Liver (tissue), 9 donors: ENCODE results near the gene RNPEP. TPM values are rescaled to one million over a fixed set of nuclear protein-coding genes. Genes with fewer than 3 reads are reported as not detected.

Experiments used
- DNase-seq: peaks from one replicate; pipeline ENCODE4 v3.0.0-alpha.2; 2017; ENCODE audit warnings: low spot score
- H3K27ac ChIP-seq, 2 donors: one replicate each; pipeline ENCODE4 v1.7.0; 2013; ENCODE audit warnings: inconsistent platforms in 2 of 2, low read length in 2 of 2, control low read depth in 1 of 2, low read depth in 1 of 2, mild to moderate bottlenecking in 1 of 2
- H3K27me3 ChIP-seq, 4 donors: one replicate each; pipeline versions ENCODE4 v1.6.1 to v1.7.0; 2013; ENCODE audit warnings: low read length in 3 of 4, inconsistent platforms in 1 of 4, mild to moderate bottlenecking in 1 of 4, moderate library complexity in 1 of 4; ENCODE audit not compliant: control insufficient read depth in 4 of 4, insufficient read depth in 4 of 4
- H3K36me3 ChIP-seq, 4 donors: one replicate each; pipeline versions ENCODE4 v1.6.1 to v1.7.0; 2013; ENCODE audit warnings: low read length in 3 of 4, mild to moderate bottlenecking in 3 of 4, low read depth in 1 of 4, moderate library complexity in 1 of 4; ENCODE audit not compliant: control insufficient read depth in 4 of 4, insufficient read depth in 3 of 4
- H3K4me1 ChIP-seq, 4 donors: one replicate each; pipeline versions ENCODE4 v1.6.1 to v1.7.0; 2013; ENCODE audit warnings: low read length in 3 of 4, mild to moderate bottlenecking in 3 of 4, moderate library complexity in 1 of 4; ENCODE audit not compliant: control insufficient read depth in 4 of 4, insufficient read depth in 4 of 4
- H3K4me3 ChIP-seq, 3 donors: one replicate each; pipeline versions ENCODE4 v1.6.1 to v1.7.0; 2013; ENCODE audit warnings: low read length in 3 of 3, control low read depth in 1 of 3, low read depth in 1 of 3, mild to moderate bottlenecking in 1 of 3
- H3K9ac ChIP-seq, 2 donors: one replicate each; pipeline ENCODE4 v1.7.0; 2013; ENCODE audit warnings: low read length in 2 of 2, mild to moderate bottlenecking in 2 of 2, moderate library complexity in 2 of 2, control low read depth in 1 of 2, low read depth in 1 of 2
- H3K9me3 ChIP-seq, 4 donors: one replicate each; pipeline versions ENCODE4 v1.6.1 to v1.7.0; 2013; ENCODE audit warnings: low read length in 3 of 4; ENCODE audit not compliant: control insufficient read depth in 4 of 4
- ATF3 ChIP-seq: IDR thresholded peaks from 2 replicates; pipeline ENCODE4 v1.6.1; 2016; ENCODE audit warnings: antibody characterized with exemption
- CTCF ChIP-seq: fragments of 150-350 bp; IDR thresholded peaks from 2 replicates; pipeline ENCODE4 v1.5.1; 2017; ENCODE audit warnings: improper control_type of control experiment, low read depth, low read length; ENCODE audit not compliant: missing input control
- EGR1 ChIP-seq, 2 donors: IDR thresholded peaks; 2 replicates each; pipeline ENCODE4 v1.6.1; 2016 to 2018; ENCODE audit warnings: antibody characterized with exemption in 2 of 2, low read depth in 2 of 2
- FOXA2 ChIP-seq: IDR thresholded peaks from 2 replicates; pipeline ENCODE4 v1.6.1; 2016; ENCODE audit warnings: antibody characterized with exemption
- GABPA ChIP-seq, 2 donors: IDR thresholded peaks in 1 of 2; conservative IDR thresholded peaks in 1 of 2; 2 replicates each; pipeline ENCODE4 v1.6.1; 2016; ENCODE audit warnings: antibody characterized with exemption in 2 of 2, mild to moderate bottlenecking in 1 of 2, moderate library complexity in 1 of 2
- HNF4A ChIP-seq, 2 donors: conservative IDR thresholded peaks; 2 replicates each; pipeline ENCODE4 v1.6.1; 2016; ENCODE audit warnings: antibody characterized with exemption in 2 of 2, mild to moderate bottlenecking in 2 of 2
- HNF4G ChIP-seq: IDR thresholded peaks from 2 replicates; pipeline ENCODE4 v1.6.1; 2016; ENCODE audit warnings: antibody characterized with exemption
- JUND ChIP-seq, 2 donors: IDR thresholded peaks; 2 replicates each; pipeline ENCODE4 v1.6.1; 2016; ENCODE audit warnings: antibody characterized with exemption in 2 of 2
- NR2F2 ChIP-seq: IDR thresholded peaks from 2 replicates; pipeline ENCODE4 v1.6.1; 2016; ENCODE audit warnings: antibody characterized with exemption
- RAD21 ChIP-seq, 2 donors: IDR thresholded peaks; 2 replicates each; pipeline ENCODE4 v1.6.1; 2016; ENCODE audit warnings: antibody characterized with exemption in 2 of 2, mild to moderate bottlenecking in 2 of 2
- SP1 ChIP-seq: IDR thresholded peaks from 2 replicates; pipeline ENCODE4 v1.6.1; 2018; ENCODE audit warnings: antibody characterized with exemption, mild to moderate bottlenecking
- TAF1 ChIP-seq: conservative IDR thresholded peaks from 2 replicates; pipeline ENCODE4 v1.6.1; 2016; ENCODE audit warnings: antibody characterized with exemption, mild to moderate bottlenecking
- YY1 ChIP-seq: IDR thresholded peaks from 2 replicates; pipeline ENCODE4 v1.6.1; 2016; ENCODE audit warnings: antibody characterized with exemption, mild to moderate bottlenecking
- WGBS: extraction: QIAGEN DNeasy Blood & Tissue Kit; methylation state at CpG from one replicate; pipeline ENCODE4 v1.1.7; 2013; 5-methylcytosine and 5-hydroxymethylcytosine counted together
- polyA plus RNA-seq, 2 donors: library from polyadenylated mRNA; stranded (reverse) in 1 of 2; unstranded in 1 of 2; fragments of 200-250 nt in 1 of 2; fragments of >200 nt in 1 of 2; fragmentation: Nextera tagmentation in 1 of 2; extraction: Ambion mirVana in 1 of 2; gene quantifications; one replicate each; pipeline versions ENCODE4 v1.2.1 to v1.2.3, GENCODE V29; 2013 to 2015
- total RNA-seq, 2 donors: library from RNA; depleted of rRNA; stranded (reverse); fragments of >200 nt; gene quantifications; one replicate each; pipeline ENCODE4 v1.2.3, GENCODE V29; 2014
- TF ChIP-seq, protein P1 (sequence below): IDR thresholded peaks from 2 replicates; pipeline ENCODE4 v1.6.1; 2016; ENCODE audit warnings: antibody characterized with exemption
- TF ChIP-seq, protein P2 (sequence below): IDR thresholded peaks from 2 replicates; pipeline ENCODE4 v1.6.1; 2016; ENCODE audit warnings: antibody characterized with exemption
- TF ChIP-seq, protein P3 (sequence below): IDR thresholded peaks from 2 replicates; pipeline ENCODE4 v1.6.1; 2016; ENCODE audit warnings: antibody characterized with exemption, mild to moderate bottlenecking
- donor health status: healthy.
- donor health status: healthy.
- donor health status: healthy.
- donor health status: healthy.
- donor health status: healthy.

Gene RNPEP
- total and polyA plus RNA-seq, 4 donors = 16.3 to 26.5 (median 21.0) TPM

GRCh38 chr1:201984446-201984845 is 2.0 kb downstream of the RNPEP start:
- Histone ChIP-seq H3K4me3 (no peak overlapping the region), H3K4me1 (peaks cover 6 to 21% (median 13%) of the 10 kb centered on the region in 4 donors), H3K36me3 (peaks cover 0 to 10% (median 3%) of the 10 kb centered on the region in 4 donors), H3K9me3 (no peaks in the 10 kb centered on the region), H3K9ac (no peak overlapping the region), H3K27me3 (no peaks in the 10 kb centered on the region), H3K27ac (no peak overlapping the region)
- TF ChIP-seq FOXA2 (no peak), RAD21 (IDR thresholded peaks at IDR 0.05) (no peak), EGR1 (IDR thresholded peaks at IDR 0.05; ENCODE audit: low read depth in 2 of 2) (no peak), NR2F2 (no peak), HNF4G (no peak), ATF3 (no peak), TAF1 (no peak)
- TF ChIP-seq, protein P1, sequence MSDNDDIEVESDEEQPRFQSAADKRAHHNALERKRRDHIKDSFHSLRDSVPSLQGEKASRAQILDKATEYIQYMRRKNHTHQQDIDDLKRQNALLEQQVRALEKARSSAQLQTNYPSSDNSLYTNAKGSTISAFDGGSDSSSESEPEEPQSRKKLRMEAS = no peak
- DNase-seq = no peak
- over 99% methylated on average over 3 of the region's 3 CpGs for WGBS

DNA sequence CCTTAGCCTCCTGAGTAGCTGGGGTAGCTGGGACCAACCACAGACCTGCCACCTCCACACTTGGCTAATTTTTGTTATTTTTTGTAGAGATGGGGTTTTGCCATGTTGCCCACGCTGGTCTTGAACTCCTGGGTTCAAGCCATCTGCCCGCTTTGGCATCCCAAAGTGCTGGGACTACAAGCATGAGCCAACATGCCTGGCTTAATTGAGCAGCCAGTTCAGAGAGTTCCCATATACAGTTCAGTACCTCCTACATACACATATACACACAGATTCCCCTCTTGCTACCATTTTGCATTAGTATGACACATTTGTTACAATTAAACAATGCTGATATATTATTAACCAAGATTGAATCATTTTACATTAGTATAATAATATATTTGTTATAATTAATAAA is 2.9 kb downstream of the RNPEP start:
- Histone ChIP-seq H3K4me1 (peaks cover 6 to 21% (median 13%) of the 10 kb centered on the region in 4 donors), H3K9me3 (no peaks in the 10 kb centered on the region), H3K4me3 (no peak overlapping the region), H3K36me3 (peaks cover 0 to 16% (median 6%) of the 10 kb centered on the region in 4 donors), H3K9ac (no peak overlapping the region), H3K27me3 (no peaks in the 10 kb centered on the region), H3K27ac (no peak overlapping the region)
- TF ChIP-seq SP1 = no peak
- no peak for TF ChIP-seq CTCF
- no peak for TF ChIP-seq GABPA (IDR thresholded peaks at IDR 0.05 in 1 of 2, conservative IDR thresholded peaks at IDR 0.05 in 1 of 2)
- TF ChIP-seq, protein P2, sequence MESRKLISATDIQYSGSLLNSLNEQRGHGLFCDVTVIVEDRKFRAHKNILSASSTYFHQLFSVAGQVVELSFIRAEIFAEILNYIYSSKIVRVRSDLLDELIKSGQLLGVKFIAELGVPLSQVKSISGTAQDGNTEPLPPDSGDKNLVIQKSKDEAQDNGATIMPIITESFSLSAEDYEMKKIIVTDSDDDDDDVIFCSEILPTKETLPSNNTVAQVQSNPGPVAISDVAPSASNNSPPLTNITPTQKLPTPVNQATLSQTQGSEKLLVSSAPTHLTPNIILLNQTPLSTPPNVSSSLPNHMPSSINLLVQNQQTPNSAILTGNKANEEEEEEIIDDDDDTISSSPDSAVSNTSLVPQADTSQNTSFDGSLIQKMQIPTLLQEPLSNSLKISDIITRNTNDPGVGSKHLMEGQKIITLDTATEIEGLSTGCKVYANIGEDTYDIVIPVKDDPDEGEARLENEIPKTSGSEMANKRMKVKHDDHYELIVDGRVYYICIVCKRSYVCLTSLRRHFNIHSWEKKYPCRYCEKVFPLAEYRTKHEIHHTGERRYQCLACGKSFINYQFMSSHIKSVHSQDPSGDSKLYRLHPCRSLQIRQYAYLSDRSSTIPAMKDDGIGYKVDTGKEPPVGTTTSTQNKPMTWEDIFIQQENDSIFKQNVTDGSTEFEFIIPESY = no peak
- TF ChIP-seq HNF4A (conservative IDR thresholded peaks at IDR 0.05) = no peak
- no peak for TF ChIP-seq ATF3
- TF ChIP-seq RAD21 (IDR thresholded peaks at IDR 0.05) = no peak
- no peak for TF ChIP-seq NR2F2
- TF ChIP-seq JUND (IDR thresholded peaks at IDR 0.05) = no peak
- TF ChIP-seq, protein P3, sequence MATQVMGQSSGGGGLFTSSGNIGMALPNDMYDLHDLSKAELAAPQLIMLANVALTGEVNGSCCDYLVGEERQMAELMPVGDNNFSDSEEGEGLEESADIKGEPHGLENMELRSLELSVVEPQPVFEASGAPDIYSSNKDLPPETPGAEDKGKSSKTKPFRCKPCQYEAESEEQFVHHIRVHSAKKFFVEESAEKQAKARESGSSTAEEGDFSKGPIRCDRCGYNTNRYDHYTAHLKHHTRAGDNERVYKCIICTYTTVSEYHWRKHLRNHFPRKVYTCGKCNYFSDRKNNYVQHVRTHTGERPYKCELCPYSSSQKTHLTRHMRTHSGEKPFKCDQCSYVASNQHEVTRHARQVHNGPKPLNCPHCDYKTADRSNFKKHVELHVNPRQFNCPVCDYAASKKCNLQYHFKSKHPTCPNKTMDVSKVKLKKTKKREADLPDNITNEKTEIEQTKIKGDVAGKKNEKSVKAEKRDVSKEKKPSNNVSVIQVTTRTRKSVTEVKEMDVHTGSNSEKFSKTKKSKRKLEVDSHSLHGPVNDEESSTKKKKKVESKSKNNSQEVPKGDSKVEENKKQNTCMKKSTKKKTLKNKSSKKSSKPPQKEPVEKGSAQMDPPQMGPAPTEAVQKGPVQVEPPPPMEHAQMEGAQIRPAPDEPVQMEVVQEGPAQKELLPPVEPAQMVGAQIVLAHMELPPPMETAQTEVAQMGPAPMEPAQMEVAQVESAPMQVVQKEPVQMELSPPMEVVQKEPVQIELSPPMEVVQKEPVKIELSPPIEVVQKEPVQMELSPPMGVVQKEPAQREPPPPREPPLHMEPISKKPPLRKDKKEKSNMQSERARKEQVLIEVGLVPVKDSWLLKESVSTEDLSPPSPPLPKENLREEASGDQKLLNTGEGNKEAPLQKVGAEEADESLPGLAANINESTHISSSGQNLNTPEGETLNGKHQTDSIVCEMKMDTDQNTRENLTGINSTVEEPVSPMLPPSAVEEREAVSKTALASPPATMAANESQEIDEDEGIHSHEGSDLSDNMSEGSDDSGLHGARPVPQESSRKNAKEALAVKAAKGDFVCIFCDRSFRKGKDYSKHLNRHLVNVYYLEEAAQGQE = no peak
- no peak for TF ChIP-seq YY1
- TF ChIP-seq HNF4G = no peak
- TF ChIP-seq, protein P1 = no peak
- TF ChIP-seq EGR1 (IDR thresholded peaks at IDR 0.05; ENCODE audit: low read depth in 2 of 2) = no peak
- TF ChIP-seq FOXA2 = no peak
- WGBS = 87% methylated on average over 2 of the region's 2 CpGs
- DNase-seq = no peak
